Ishikawa (cell line): Measurements from ENCODE around the gene TES.
A peak's percentile ranks its signal among the peaks of the same experiment; 100 is the strongest.

Experiments used
- CEBPB ChIP-seq: IDR thresholded peaks from 2 replicates; pipeline ENCODE4 v1.6.1; 2012
- CREB1 ChIP-seq: IDR thresholded peaks from 2 replicates; pipeline ENCODE4 v1.6.1; 2012; ENCODE audit warnings: low read depth
- EGR1 ChIP-seq: IDR thresholded peaks from 2 replicates; pipeline ENCODE4 v1.6.1; 2012
- FOXM1 ChIP-seq: IDR thresholded peaks from 2 replicates; pipeline ENCODE4 v1.6.1; 2012; ENCODE audit warnings: low read depth, borderline replicate concordance
- MAX ChIP-seq: IDR thresholded peaks from 2 replicates; pipeline ENCODE4 v1.6.1; 2012
- RAD21 ChIP-seq: IDR thresholded peaks from 2 replicates; pipeline ENCODE4 v1.6.1; 2012; ENCODE audit warnings: low read depth
- REST ChIP-seq: IDR thresholded peaks from 2 replicates; pipeline ENCODE4 v1.6.1; 2012; ENCODE audit warnings: low read depth, mild to moderate bottlenecking
- TAF1 ChIP-seq: IDR thresholded peaks from 2 replicates; pipeline ENCODE4 v1.6.1; 2012; ENCODE audit warnings: low read depth, mild to moderate bottlenecking
- TEAD4 ChIP-seq: IDR thresholded peaks from 2 replicates; pipeline ENCODE4 v1.6.1; 2012
- YY1 ChIP-seq: IDR thresholded peaks from 2 replicates; pipeline ENCODE4 v1.6.1; 2012; ENCODE audit warnings: low read depth
- ZBTB7A ChIP-seq: IDR thresholded peaks from 2 replicates; pipeline ENCODE4 v1.6.1; 2012; ENCODE audit warnings: low read depth

- TF ChIP-seq REST (no peak), MAX (no peak), FOXM1 (no peak), RAD21 (no peak), EGR1 (no peak), ZBTB7A (no peak), YY1 (no peak), TAF1 (no peak), CEBPB (peak; percentile 24; the same call in 1 of the 2 replicates), CREB1 (no peak), TEAD4 (no peak)
Measured at GRCh38 chr7:116305485-116306408, 95.4 kb downstream of the TES start.
